BJ (cell line): ENCODE results near the gene SETD3. TPM values are rescaled to one million over a fixed set of nuclear protein-coding genes. Genes with fewer than 3 reads are reported as not detected.

Experiments
- CTCF ChIA-PET: fragments of 350-600 bp; formaldehyde crosslinking; extraction: SDS; loops from one replicate; lab custom pipeline; 2021; ENCODE audit warnings: antibody characterized with exemption, inconsistent platforms; lab: Yijun Ruan, JAX
- POLR2A ChIA-PET: fragments of 300-600 bp; sonication (Branson Sonifier 250); formaldehyde crosslinking; extraction: SDS; loops from one replicate; lab custom pipeline; 2021; ENCODE audit warnings: antibody characterized with exemption; lab: Charles Lee
- DNase-seq: peaks from one replicate; pipeline ENCODE4 v3.0.0-alpha.2; 2011; ENCODE audit warnings: low read depth
- H3K27me3 ChIP-seq: 2 replicates; pipeline ENCODE4 v1.6.0; 2011; ENCODE audit warnings: low read length; ENCODE audit not compliant: control insufficient read depth, insufficient read depth
- H3K36me3 ChIP-seq: 2 replicates; pipeline ENCODE4 v1.5.1; 2011; ENCODE audit warnings: low read length; ENCODE audit not compliant: control insufficient read depth, insufficient read depth
- H3K4me3 ChIP-seq: 2 replicates; pipeline ENCODE4 v1.5.1; 2011; ENCODE audit warnings: low read depth, mild to moderate bottlenecking, control low read depth, low read length
- CTCF ChIP-seq: IDR thresholded peaks from 2 replicates; pipeline ENCODE4 v1.5.1; 2011; ENCODE audit warnings: low read depth, mild to moderate bottlenecking, control low read depth, inconsistent platforms, low read length, moderate library complexity; ENCODE audit not compliant: insufficient read depth
- polyA plus RNA-seq: library from polyadenylated mRNA; depleted of rRNA; stranded (reverse); fragments of >200 nt; gene quantifications from 2 replicates; pipeline ENCODE4 v1.2.3, GENCODE V29; 2011

Gene SETD3
- polyA plus RNA-seq, 1 experiment, result 20.2 TPM

GRCh38 chr14:99357916-99358390 lies 122.7 kb downstream of the SETD3 start:
- no peaks in the 10 kb centered on the region for H3K36me3 ChIP-seq
- TF ChIP-seq CTCF, result no peak
- POLR2A ChIA-PET, result interaction anchor here (0.6 kb wide), 1 partner anchor 31 kb away, joined by 3 read pairs; no protein-coding TSS in a partner anchor
- no peak for DNase-seq
- CTCF ChIA-PET, result no interaction called here
- H3K27me3 ChIP-seq, result no peaks in the 10 kb centered on the region; the same call in 1 of the 2 replicates
- H3K4me3 ChIP-seq, result no peak overlapping the region

GRCh38 chr14:99357151-99357915 lies 123.3 kb downstream of the SETD3 start:
- POLR2A ChIA-PET, result interaction anchor here (0.6 kb wide), 1 partner anchor 32 kb away, joined by 3 read pairs; no protein-coding TSS in a partner anchor
- H3K36me3 ChIP-seq, result no peaks in the 10 kb centered on the region
- CTCF ChIA-PET, result no interaction called here
- H3K27me3 ChIP-seq, result no peaks in the 10 kb centered on the region; the same call in 1 of the 2 replicates
- no peak overlapping the region for H3K4me3 ChIP-seq
- DNase-seq, result no peak
- no peak for TF ChIP-seq CTCF

- Histone ChIP-seq H3K27me3 (no peaks in the 10 kb centered on the region; the same call in 1 of the 2 replicates), H3K36me3 (no peaks in the 10 kb centered on the region), H3K4me3 (no peak overlapping the region)
- DNase-seq, result no peak
- ChIA-PET POLR2A (no interaction called here), CTCF (interaction anchor here (1.1 to 1.4 kb wide), 2 partner anchors 14 to 32 kb away, joined by 3 read pairs; no protein-coding TSS in a partner anchor)
- no peak for TF ChIP-seq CTCF
Observed at GRCh38 chr14:99356031-99356608, 124.5 kb downstream of the SETD3 start.

GRCh38 chr14:99354166-99354875 lies 126.3 kb downstream of the SETD3 start:
- H3K36me3 ChIP-seq, result no peaks in the 10 kb centered on the region
- POLR2A ChIA-PET, result no interaction called here
- no peak for TF ChIP-seq CTCF
- no peaks in the 10 kb centered on the region; the same call in 1 of the 2 replicates for H3K27me3 ChIP-seq
- CTCF ChIA-PET, result no interaction called here
- no peak for DNase-seq
- no peak overlapping the region for H3K4me3 ChIP-seq

GRCh38 chr14:99352688-99353280 lies 127.9 kb downstream of the SETD3 start:
- POLR2A ChIA-PET, result no interaction called here
- CTCF ChIA-PET, result no interaction called here
- TF ChIP-seq CTCF, result no peak

More at GRCh38 chr14:99352688-99353280, 127.9 kb downstream of the SETD3 start:
- Histone ChIP-seq H3K4me3 (no peak overlapping the region), H3K27me3 (no peaks in the 10 kb centered on the region; the same call in 1 of the 2 replicates), H3K36me3 (no peaks in the 10 kb centered on the region)
- no peak for DNase-seq
